H7 (cell line): ENCODE measurements around the gene THOC1. TPM values are rescaled to one million over a fixed set of nuclear protein-coding genes. Genes with fewer than 3 reads are reported as not detected.
"Not testable (repeated sequence)": the region's sequence is repeated elsewhere in the genome, so short reads cannot be mapped to it uniquely, and the experiment has no call there.

Experiments used
- DNase-seq: peaks from one replicate; pipeline ENCODE4 v3.0.0; 2012
- H3K27me3 ChIP-seq: 2 replicates; pipeline ENCODE4 v1.6.0; 2011; ENCODE audit warnings: mild to moderate bottlenecking, low read length; ENCODE audit not compliant: control insufficient read depth, insufficient read depth
- H3K36me3 ChIP-seq: replicated peaks from 2 replicates; pipeline ENCODE4 v1.5.1; 2011; ENCODE audit warnings: low read length; ENCODE audit not compliant: control insufficient read depth, insufficient read depth
- H3K4me3 ChIP-seq: 2 replicates; pipeline ENCODE4 v1.5.1; 2011; ENCODE audit warnings: low read depth, mild to moderate bottlenecking, control low read depth, low read length, moderate library complexity; ENCODE audit not compliant: insufficient read depth
- total RNA-seq: library from RNA; depleted of rRNA; stranded (reverse); fragments of >200 nt; shearing (Covaris generic); gene quantifications from 2 replicates; pipeline ENCODE4 v1.2.3, GENCODE V29; 2014

The THOC1 gene
- total RNA-seq, 1 experiment from 2014 or later: 53.6 TPM

GRCh38 chr18:294566-294965 is 26.7 kb upstream of the THOC1 start:
- Histone ChIP-seq H3K36me3 (no peaks in the 10 kb centered on the region), H3K4me3 (no peak overlapping the region), H3K27me3 (no peaks in the 10 kb centered on the region)
- DNase-seq: no peak

DNA sequence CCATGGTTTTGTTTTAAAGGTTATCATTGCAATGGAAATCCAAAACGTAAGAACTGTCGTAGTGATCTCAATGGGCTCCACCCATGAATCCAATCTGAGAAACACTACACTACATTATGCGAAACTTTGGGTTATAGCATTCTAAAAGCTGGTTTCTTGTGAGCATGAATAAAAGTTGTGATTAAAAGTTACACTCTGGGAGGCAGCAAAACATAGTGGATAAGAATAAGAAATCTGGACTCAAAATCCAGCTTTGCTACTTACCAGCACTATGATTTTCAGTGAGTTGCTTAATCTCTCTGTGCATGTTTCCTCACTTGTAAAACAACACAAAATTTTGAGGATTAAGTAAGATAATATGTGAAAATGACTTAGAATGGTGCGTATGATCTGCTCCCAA is 25.7 kb upstream of the THOC1 start:
- DNase-seq: no peak
- H3K36me3 ChIP-seq: no peaks in the 10 kb centered on the region
- no peaks in the 10 kb centered on the region for H3K27me3 ChIP-seq
- H3K4me3 ChIP-seq: no peak overlapping the region

GRCh38 chr18:292271-292670 is 24.4 kb upstream of the THOC1 start:
- no peak overlapping the region for H3K4me3 ChIP-seq

GRCh38 chr18:289970-290369 is 22.1 kb upstream of the THOC1 start:
- not testable (repeated sequence) for H3K27me3 ChIP-seq, DNase-seq, H3K36me3 ChIP-seq, H3K4me3 ChIP-seq

More at GRCh38 chr18:292271-292670, 24.4 kb upstream of the THOC1 start:
- DNase-seq: no peak
- Histone ChIP-seq H3K27me3 (no peaks in the 10 kb centered on the region), H3K36me3 (no peaks in the 10 kb centered on the region)

DNA sequence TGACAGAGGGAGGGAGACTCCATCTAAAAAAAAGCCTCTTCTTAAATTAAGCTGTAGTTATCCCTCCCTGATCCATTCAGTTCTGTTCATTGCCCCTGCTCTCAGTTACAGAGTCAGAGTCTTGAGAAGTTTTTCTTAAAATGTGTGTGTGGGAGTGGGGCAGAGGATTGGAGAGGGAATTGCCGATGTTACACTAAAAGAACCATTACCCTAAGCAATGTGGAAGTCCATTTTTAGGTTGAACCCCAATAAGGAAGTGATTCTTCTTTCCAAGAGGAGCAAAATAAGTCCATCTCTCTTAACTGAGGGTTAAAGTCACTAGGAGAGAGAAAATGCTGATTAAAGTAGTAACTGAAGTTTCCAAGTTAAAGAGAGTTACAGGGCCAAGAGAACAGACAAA is 21.2 kb upstream of the THOC1 start:
- H3K36me3 ChIP-seq: no peaks in the 10 kb centered on the region
- H3K27me3 ChIP-seq: no peaks in the 10 kb centered on the region
- DNase-seq: no peak
- H3K4me3 ChIP-seq: no peak overlapping the region

DNA sequence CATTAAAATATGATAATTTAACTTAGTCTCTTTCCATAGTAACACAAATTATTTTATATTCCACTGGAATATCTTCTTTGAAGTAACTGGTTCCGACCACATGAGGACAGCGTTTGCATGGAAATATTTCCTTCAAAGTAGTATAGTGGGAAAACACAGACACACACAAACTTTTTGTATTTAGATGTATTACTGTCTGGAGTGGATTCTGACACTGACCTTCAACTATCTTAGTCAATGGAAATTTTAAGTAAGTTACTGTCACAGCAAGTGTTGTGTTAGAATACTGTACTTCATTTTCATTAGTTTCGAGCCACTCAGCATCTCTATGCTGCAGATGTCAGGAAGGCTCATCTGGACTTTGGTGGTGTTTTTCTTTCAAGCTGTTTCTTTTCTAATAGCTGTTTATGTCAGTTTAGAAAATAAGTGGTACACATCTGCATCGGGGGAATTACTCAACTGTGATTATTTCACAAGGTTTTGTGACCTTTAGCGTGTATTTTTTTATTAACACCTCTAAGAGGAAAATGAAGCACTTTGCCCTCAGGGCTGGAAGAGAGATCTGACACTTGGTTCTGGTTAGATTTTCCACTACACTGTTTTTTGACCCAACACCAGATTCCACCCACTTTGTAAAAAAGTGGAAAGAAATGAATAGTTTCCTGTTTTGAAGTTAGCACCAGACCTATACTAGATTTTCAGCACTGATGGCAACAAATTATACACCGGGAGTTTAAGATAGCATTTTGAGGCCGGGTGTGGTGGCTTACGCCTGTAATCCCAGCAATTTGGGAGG is 18.9 kb upstream of the THOC1 start:
- Histone ChIP-seq H3K27me3 (no peaks in the 10 kb centered on the region), H3K4me3 (no peak overlapping the region), H3K36me3 (no peaks in the 10 kb centered on the region)
- no peak for DNase-seq

- no peaks in the 10 kb centered on the region for H3K36me3 ChIP-seq
- no peak for DNase-seq
Measured at GRCh38 chr18:285817-286216, 18.0 kb upstream of the THOC1 start.

DNA sequence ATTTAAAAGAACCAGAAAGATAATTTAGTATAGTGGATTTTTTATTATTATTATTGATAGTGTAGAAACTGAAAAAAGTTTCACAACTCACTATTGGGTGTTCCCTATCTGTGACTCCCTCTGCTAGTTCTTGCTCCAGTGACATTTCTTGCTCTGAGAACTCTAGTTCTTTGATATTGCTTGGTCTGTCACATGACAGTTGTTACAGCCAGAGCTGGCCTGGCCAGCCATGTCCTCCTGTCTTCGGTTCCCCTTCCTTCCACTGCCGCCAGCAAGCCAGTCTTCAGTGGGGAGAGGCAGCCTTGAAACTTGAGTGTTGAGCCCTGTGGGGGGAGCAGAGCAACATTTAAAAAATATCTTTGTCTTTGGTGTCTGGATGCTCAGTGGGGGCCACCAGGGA is 7.6 kb upstream of the THOC1 start:
- Histone ChIP-seq H3K27me3 (no peaks in the 10 kb centered on the region), H3K4me3 (no peak overlapping the region), H3K36me3 (no peaks in the 10 kb centered on the region; the same call in 1 of the 2 replicates)
- no peak for DNase-seq

More at GRCh38 chr18:285817-286216, 18.0 kb upstream of the THOC1 start:
- H3K27me3 ChIP-seq: no peaks in the 10 kb centered on the region
- H3K4me3 ChIP-seq: no peak overlapping the region

- Histone ChIP-seq H3K4me3 (no peak overlapping the region), H3K36me3 (no peaks in the 10 kb centered on the region; the same call in 1 of the 2 replicates), H3K27me3 (no peaks in the 10 kb centered on the region)
- DNase-seq: no peak
Measured at GRCh38 chr18:274313-274712, 6.5 kb upstream of the THOC1 start.

- DNase-seq: no peak
- Histone ChIP-seq H3K27me3 (no peaks in the 10 kb centered on the region), H3K36me3 (no peaks in the 10 kb centered on the region; the same call in 1 of the 2 replicates), H3K4me3 (no peak overlapping the region)
Measured at GRCh38 chr18:273525-273924, 5.7 kb upstream of the THOC1 start.

GRCh38 chr18:272650-273049 is 4.8 kb upstream of the THOC1 start:
- Histone ChIP-seq H3K27me3 (no peaks in the 10 kb centered on the region), H3K36me3 (no peaks in the 10 kb centered on the region; the same call in 1 of the 2 replicates), H3K4me3 (no peak overlapping the region)
- no peak for DNase-seq

GRCh38 chr18:269480-270095 is 1.7 kb upstream of the THOC1 start:
- Histone ChIP-seq H3K27me3 (no peaks in the 10 kb centered on the region), H3K4me3 (no peak overlapping the region), H3K36me3 (peaks cover under 1% of the 10 kb centered on the region)
- DNase-seq: no peak

GRCh38 chr18:267380-267687 is 513 bp downstream of the THOC1 start:
- peak overlapping the region; percentile 87 for H3K4me3 ChIP-seq
- H3K27me3 ChIP-seq: no peaks in the 10 kb centered on the region
- DNase-seq: no peak
- peaks cover 2% of the 10 kb centered on the region; the same call in 1 of the 2 replicates for H3K36me3 ChIP-seq

DNA sequence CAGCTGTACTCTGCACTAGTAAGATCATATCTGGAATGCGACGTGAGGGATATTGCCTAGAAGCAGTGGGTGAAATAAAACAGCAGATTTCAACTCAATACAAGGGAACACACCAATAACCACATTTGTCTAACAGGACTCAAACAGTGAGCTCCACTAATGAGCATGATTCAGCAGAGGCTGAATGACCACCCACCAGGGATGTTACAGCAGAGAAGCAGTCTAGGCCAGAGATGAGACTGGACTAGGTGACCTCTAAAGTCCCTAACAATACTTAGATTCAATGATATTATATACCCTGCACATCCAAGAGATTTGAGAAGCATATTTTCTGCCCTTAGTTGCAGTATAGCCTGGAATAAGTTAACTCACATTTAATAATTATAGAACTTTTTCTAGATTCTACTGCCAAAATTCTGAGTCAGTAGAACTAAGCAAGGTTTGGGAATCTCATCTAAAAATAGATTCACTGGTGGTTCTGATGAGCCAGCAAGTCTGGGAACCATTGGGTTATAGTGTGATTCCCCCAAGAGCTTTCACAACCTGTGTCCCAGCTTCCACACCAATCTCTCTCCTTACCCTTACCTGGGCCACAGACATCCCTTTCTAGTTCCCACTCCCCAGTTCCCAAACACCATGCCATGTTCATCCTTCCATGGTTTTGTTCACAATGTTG is 6.3 kb downstream of the THOC1 start:
- DNase-seq: no peak
- peaks cover 11% of the 10 kb centered on the region for H3K36me3 ChIP-seq

DNA sequence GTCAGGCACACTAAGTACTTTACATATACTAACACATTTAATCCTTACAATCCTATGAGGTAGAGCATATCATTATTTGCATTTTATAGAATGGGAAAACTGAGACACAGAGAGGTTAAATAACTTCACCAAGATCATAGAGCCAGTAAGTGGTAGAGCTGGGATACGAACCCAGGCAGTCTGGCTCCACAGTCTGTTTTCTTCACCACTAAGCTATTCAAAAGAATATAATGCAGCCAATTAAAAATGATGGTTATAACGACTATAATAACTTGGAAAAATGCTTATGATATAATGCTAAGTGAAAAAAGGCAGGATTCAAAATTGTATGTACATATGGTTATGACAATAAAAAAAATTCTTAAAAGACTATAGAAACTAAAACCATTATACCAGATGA is 7.3 kb downstream of the THOC1 start:
- Histone ChIP-seq H3K27me3 (no peaks in the 10 kb centered on the region), H3K36me3 (peaks cover 14% of the 10 kb centered on the region), H3K4me3 (no peak overlapping the region)
- DNase-seq: no peak

More for the DNA sequence above, 6.3 kb downstream of the THOC1 start:
- no peak overlapping the region for H3K4me3 ChIP-seq
- H3K27me3 ChIP-seq: no peaks in the 10 kb centered on the region
